ENCODE measurements around the gene IFNGR2.

The IFNGR2 gene

GRCh38 chr21:33371366-33371765, 31.8 kb upstream of the IFNGR2 start (continued):
- TF ChIP-seq, protein P1, sequence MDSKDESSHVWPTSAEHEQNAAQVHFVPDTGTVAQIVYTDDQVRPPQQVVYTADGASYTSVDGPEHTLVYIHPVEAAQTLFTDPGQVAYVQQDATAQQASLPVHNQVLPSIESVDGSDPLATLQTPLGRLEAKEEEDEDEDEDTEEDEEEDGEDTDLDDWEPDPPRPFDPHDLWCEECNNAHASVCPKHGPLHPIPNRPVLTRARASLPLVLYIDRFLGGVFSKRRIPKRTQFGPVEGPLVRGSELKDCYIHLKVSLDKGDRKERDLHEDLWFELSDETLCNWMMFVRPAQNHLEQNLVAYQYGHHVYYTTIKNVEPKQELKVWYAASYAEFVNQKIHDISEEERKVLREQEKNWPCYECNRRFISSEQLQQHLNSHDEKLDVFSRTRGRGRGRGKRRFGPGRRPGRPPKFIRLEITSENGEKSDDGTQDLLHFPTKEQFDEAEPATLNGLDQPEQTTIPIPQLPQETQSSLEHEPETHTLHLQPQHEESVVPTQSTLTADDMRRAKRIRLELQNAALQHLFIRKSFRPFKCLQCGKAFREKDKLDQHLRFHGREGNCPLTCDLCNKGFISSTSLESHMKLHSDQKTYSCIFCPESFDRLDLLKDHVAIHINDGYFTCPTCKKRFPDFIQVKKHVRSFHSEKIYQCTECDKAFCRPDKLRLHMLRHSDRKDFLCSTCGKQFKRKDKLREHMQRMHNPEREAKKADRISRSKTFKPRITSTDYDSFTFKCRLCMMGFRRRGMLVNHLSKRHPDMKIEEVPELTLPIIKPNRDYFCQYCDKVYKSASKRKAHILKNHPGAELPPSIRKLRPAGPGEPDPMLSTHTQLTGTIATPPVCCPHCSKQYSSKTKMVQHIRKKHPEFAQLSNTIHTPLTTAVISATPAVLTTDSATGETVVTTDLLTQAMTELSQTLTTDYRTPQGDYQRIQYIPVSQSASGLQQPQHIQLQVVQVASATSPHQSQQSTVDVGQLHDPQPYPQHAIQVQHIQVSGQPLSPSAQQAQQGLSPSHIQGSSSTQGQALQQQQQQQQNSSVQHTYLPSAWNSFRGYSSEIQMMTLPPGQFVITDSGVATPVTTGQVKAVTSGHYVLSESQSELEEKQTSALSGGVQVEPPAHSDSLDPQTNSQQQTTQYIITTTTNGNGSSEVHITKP (tag by site-specific recombination; IDR thresholded peaks at IDR 0.05): no peak
- TF ChIP-seq ZNF335 (tag by site-specific recombination; conservative IDR thresholded peaks at IDR 0.05) (no peak), ZSCAN16 (tag by site-specific recombination; IDR thresholded peaks at IDR 0.05) (no peak), SCRT2 (tag by site-specific recombination; IDR thresholded peaks at IDR 0.05) (no peak), ZNF292 (tag by site-specific recombination; IDR thresholded peaks at IDR 0.05; ENCODE audit: borderline replicate concordance, low read depth) (no peak), ZNF837 (tag by site-specific recombination; IDR thresholded peaks at IDR 0.05) (no peak), ZNF280C (tag by site-specific recombination; IDR thresholded peaks at IDR 0.05) (no peak), ZNF132 (tag by site-specific recombination; IDR thresholded peaks at IDR 0.05; ENCODE audit: borderline replicate concordance) (no peak)
- TF ChIP-seq, protein P2, sequence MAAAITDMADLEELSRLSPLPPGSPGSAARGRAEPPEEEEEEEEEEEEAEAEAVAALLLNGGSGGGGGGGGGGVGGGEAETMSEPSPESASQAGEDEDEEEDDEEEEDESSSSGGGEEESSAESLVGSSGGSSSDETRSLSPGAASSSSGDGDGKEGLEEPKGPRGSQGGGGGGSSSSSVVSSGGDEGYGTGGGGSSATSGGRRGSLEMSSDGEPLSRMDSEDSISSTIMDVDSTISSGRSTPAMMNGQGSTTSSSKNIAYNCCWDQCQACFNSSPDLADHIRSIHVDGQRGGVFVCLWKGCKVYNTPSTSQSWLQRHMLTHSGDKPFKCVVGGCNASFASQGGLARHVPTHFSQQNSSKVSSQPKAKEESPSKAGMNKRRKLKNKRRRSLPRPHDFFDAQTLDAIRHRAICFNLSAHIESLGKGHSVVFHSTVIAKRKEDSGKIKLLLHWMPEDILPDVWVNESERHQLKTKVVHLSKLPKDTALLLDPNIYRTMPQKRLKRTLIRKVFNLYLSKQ (tag by site-specific recombination; IDR thresholded peaks at IDR 0.05; ENCODE audit: borderline replicate concordance): no peak
- TF ChIP-seq, protein P3, sequence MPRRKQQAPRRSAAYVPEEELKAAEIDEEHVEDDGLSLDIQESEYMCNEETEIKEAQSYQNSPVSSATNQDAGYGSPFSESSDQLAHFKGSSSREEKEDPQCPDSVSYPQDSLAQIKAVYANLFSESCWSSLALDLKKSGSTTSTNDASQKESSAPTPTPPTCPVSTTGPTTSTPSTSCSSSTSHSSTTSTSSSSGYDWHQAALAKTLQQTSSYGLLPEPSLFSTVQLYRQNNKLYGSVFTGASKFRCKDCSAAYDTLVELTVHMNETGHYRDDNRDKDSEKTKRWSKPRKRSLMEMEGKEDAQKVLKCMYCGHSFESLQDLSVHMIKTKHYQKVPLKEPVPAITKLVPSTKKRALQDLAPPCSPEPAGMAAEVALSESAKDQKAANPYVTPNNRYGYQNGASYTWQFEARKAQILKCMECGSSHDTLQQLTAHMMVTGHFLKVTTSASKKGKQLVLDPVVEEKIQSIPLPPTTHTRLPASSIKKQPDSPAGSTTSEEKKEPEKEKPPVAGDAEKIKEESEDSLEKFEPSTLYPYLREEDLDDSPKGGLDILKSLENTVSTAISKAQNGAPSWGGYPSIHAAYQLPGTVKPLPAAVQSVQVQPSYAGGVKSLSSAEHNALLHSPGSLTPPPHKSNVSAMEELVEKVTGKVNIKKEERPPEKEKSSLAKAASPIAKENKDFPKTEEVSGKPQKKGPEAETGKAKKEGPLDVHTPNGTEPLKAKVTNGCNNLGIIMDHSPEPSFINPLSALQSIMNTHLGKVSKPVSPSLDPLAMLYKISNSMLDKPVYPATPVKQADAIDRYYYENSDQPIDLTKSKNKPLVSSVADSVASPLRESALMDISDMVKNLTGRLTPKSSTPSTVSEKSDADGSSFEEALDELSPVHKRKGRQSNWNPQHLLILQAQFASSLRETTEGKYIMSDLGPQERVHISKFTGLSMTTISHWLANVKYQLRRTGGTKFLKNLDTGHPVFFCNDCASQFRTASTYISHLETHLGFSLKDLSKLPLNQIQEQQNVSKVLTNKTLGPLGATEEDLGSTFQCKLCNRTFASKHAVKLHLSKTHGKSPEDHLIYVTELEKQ (tag by site-specific recombination; IDR thresholded peaks at IDR 0.05; ENCODE audit: borderline replicate concordance): no peak

DNA sequence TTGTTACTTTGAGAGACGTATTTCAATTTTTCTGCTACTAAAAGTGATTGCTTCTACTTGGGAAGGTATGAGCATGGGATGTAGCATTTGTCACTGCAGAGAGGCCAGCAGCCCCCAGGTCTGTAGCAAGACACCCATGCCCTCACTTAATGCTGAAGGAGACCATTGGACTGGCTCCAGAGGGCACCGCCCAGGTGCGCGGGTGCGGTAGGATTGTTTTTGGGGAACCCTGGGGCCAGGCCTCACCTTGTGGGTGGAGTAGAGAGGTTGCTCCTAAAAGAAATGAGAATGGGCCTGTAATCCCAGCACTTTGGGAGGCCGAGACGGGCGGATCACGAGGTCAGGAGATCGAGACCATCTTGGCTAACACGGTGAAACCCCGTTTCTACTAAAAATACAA, 30.6 kb upstream of the IFNGR2 start:
- Histone ChIP-seq H3K9me3 (ENCODE audit: control insufficient read depth, insufficient read depth, low read depth, low read length) (no peaks in the 10 kb centered on the region), H3K4me1 (ENCODE audit: control insufficient read depth, insufficient read depth, low read length) (peaks cover 3% of the 10 kb centered on the region; the same call in 1 of the 2 replicates), H3K36me3 (ENCODE audit: control insufficient read depth in 2 of 2, insufficient read depth in 1 of 2, low read length in 2 of 2) (no peaks in the 10 kb centered on the region), H3K4me3 (ENCODE audit: low read depth, low read length) (no peak overlapping the region), H3K27ac (ENCODE audit: extremely low read depth, low read depth, low read length) (no peak overlapping the region)
- ChIA-PET POLR2A (no interaction called here), CTCF (interaction anchor here (4.6 kb wide), 1 partner anchor 175 kb away, joined by 29 read pairs; no protein-coding TSS in a partner anchor)
- TF ChIP-seq ZNF366 (tag by site-specific recombination; conservative IDR thresholded peaks at IDR 0.05) (no peak), ZNF221 (tag by site-specific recombination; IDR thresholded peaks at IDR 0.05; ENCODE audit: borderline replicate concordance) (no peak), ZNF791 (tag by site-specific recombination; IDR thresholded peaks at IDR 0.05) (no peak), RBAK (tag by site-specific recombination; IDR thresholded peaks at IDR 0.05) (no peak), ZNF121 (tag by site-specific recombination; IDR thresholded peaks at IDR 0.05) (no peak), ZNF473 (tag by site-specific recombination; IDR thresholded peaks at IDR 0.05) (no peak), ZNF837 (tag by site-specific recombination; IDR thresholded peaks at IDR 0.05) (no peak), ZNF175 (tag by site-specific recombination; IDR thresholded peaks at IDR 0.05) (no peak), ZNF202 (tag by site-specific recombination; IDR thresholded peaks at IDR 0.05; ENCODE audit: borderline replicate concordance) (no peak), ZNF114 (tag by site-specific recombination; IDR thresholded peaks at IDR 0.05) (no peak)
- TF ChIP-seq, protein P4, sequence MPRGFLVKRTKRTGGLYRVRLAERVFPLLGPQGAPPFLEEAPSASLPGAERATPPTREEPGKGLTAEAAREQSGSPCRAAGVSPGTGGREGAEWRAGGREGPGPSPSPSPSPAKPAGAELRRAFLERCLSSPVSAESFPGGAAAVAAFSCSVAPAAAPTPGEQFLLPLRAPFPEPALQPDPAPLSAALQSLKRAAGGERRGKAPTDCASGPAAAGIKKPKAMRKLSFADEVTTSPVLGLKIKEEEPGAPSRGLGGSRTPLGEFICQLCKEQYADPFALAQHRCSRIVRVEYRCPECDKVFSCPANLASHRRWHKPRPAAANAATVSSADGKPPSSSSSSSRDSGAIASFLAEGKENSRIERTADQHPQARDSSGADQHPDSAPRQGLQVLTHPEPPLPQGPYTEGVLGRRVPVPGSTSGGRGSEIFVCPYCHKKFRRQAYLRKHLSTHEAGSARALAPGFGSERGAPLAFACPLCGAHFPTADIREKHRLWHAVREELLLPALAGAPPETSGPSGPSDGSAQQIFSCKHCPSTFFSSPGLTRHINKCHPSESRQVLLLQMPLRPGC (tag by site-specific recombination; IDR thresholded peaks at IDR 0.05): no peak
